Uterus (tissue), 4 donors: ENCODE data around the gene RBM38. TPM values are rescaled to one million over a fixed set of nuclear protein-coding genes. Genes with fewer than 3 reads are reported as not detected.

ENCODE experiments used
- DNase-seq, 2 donors: peaks; one replicate each; pipeline ENCODE4 v3.0.0-alpha.2; 2019 to 2020
- H3K27ac ChIP-seq, 2 donors: fragments of 200-600 bp; sonication (generic); 1 replicate in 1 of 2; 2 replicates in 1 of 2; pipeline ENCODE4 v1.5.1; 2016 to 2018
- H3K27me3 ChIP-seq, 2 donors: fragments of 200-600 bp; sonication (generic); one replicate each; pipeline ENCODE4 v1.5.1; 2018 to 2019; ENCODE audit warnings: control low read depth in 1 of 2
- H3K36me3 ChIP-seq, 2 donors: fragments of 200-600 bp; sonication (generic); one replicate each; pipeline ENCODE4 v1.5.1; 2019; ENCODE audit warnings: control low read depth in 1 of 2
- H3K4me1 ChIP-seq, 2 donors: fragments of 200-600 bp; sonication (generic); one replicate each; pipeline ENCODE4 v1.5.1; 2018 to 2019; ENCODE audit warnings: control low read depth in 1 of 2
- H3K4me3 ChIP-seq, 2 donors: fragments of 200-600 bp; sonication (generic); 1 replicate in 1 of 2; 2 replicates in 1 of 2; pipeline ENCODE4 v1.5.1; 2018 to 2019; ENCODE audit warnings: mild to moderate bottlenecking in 1 of 2
- H3K9me3 ChIP-seq, 2 donors: fragments of 200-600 bp; sonication (generic); one replicate each; pipeline ENCODE4 v1.5.1; 2019; ENCODE audit warnings: control low read depth in 1 of 2
- POLR2A ChIP-seq, 2 donors: fragments of 450-650 bp; IDR thresholded peaks; one replicate each; pipeline ENCODE4 v1.6.1; 2016; ENCODE audit warnings: antibody characterized with exemption in 2 of 2, mild to moderate bottlenecking in 1 of 2, moderate library complexity in 1 of 2
- intact Hi-C: fragments of 100-400 bp; cut with DNase I; formaldehyde crosslinking; loops from one replicate; pipeline ENCODE4 v1.15.1; 2023; ENCODE audit warnings: low total_unique reads
- total RNA-seq, 4 donors: library from RNA; depleted of rRNA in 3 of 4; stranded (reverse); fragments of >200 nt in 3 of 4; gene quantifications; one replicate each; pipeline versions ENCODE4 v1.1.0 to v1.2.4, GENCODE V29; 2014 to 2023
- TF ChIP-seq, protein P1 (sequence below), 4 experiments: fragments of 200-600 bp in 2 of 4; fragments of 450-650 bp in 2 of 4; sonication (generic) in 2 of 4; IDR thresholded peaks; one replicate each; pipeline ENCODE4 v1.5.1; 2016 to 2019; ENCODE audit warnings: antibody characterized with exemption in 4 of 4, mild to moderate bottlenecking in 2 of 4, moderate library complexity in 1 of 4
- donor health status: DM: yes; HTN: yes; CAD: no.

The RBM38 gene
- total RNA-seq, 4 donors from 2014 or later = 1.2 to 48.6 (median 8.8) TPM

DNA sequence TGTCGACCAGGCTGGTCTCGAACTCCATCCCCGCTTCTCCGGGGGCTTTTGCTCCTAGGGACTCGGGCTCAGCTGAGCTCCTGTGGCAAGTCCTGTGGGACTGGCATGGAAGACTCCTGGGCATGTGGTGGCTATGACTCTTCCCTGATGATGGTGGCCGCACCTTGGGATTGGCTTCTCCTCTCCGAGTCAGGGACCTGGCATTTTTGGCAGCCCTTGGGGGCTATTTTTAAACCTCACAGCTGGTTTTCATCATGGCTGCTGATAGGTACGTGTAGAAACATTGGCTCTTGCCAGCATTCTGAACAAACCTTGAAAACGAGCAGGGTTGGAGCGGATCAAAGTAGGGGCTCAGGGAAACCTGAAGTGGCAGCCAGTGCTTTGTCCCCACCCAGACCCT, 54.1 kb downstream of the RBM38 start:
- intact Hi-C loops = no loop called here
- Histone ChIP-seq H3K4me3 (no peak overlapping the region), H3K9me3 (no peaks in the 10 kb centered on the region), H3K27ac (peak overlapping the region; percentile 87 to 92), H3K36me3 (no peaks in the 10 kb centered on the region), H3K4me1 (peaks cover 4 to 14% of the 10 kb centered on the region in 2 donors), H3K27me3 (no peaks in the 10 kb centered on the region)
- TF ChIP-seq POLR2A (IDR thresholded peaks at IDR 0.05) = no peak
- TF ChIP-seq, protein P1, sequence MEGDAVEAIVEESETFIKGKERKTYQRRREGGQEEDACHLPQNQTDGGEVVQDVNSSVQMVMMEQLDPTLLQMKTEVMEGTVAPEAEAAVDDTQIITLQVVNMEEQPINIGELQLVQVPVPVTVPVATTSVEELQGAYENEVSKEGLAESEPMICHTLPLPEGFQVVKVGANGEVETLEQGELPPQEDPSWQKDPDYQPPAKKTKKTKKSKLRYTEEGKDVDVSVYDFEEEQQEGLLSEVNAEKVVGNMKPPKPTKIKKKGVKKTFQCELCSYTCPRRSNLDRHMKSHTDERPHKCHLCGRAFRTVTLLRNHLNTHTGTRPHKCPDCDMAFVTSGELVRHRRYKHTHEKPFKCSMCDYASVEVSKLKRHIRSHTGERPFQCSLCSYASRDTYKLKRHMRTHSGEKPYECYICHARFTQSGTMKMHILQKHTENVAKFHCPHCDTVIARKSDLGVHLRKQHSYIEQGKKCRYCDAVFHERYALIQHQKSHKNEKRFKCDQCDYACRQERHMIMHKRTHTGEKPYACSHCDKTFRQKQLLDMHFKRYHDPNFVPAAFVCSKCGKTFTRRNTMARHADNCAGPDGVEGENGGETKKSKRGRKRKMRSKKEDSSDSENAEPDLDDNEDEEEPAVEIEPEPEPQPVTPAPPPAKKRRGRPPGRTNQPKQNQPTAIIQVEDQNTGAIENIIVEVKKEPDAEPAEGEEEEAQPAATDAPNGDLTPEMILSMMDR (IDR thresholded peaks at IDR 0.05) = no peak
- DNase-seq = peak; percentile 84 to 93

DNA sequence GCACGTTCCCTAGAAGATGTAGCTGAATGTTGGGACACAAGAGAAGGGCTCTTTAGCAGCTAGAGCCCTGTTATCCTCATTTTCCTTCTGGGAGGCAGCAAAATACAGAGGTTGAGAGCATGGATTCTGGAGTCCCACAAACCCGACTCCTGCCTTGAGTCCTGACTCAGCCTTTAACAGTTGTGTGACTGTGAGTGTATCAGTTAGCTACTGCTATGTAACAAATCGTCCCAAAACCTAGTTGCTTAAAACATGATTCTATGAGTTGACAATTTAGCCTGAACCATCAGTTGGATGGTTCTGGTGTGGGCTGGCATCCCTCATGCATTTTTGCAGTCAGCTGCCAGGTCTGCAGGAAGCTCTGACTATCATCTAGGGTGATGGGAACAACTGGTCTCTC, 54.6 kb downstream of the RBM38 start:
- no peak for DNase-seq
- no peak for TF ChIP-seq POLR2A (IDR thresholded peaks at IDR 0.05)
- TF ChIP-seq, protein P1 (IDR thresholded peaks at IDR 0.05) = no peak
- peak overlapping the region; percentile 87 to 92 for H3K27ac ChIP-seq
- no peaks in the 10 kb centered on the region for H3K9me3 ChIP-seq
- no peaks in the 10 kb centered on the region for H3K27me3 ChIP-seq
- intact Hi-C loops = no loop called here
- peaks cover 0 to 10% of the 10 kb centered on the region in 2 donors for H3K4me1 ChIP-seq
- H3K4me3 ChIP-seq = no peak overlapping the region
- H3K36me3 ChIP-seq = no peaks in the 10 kb centered on the region

DNA sequence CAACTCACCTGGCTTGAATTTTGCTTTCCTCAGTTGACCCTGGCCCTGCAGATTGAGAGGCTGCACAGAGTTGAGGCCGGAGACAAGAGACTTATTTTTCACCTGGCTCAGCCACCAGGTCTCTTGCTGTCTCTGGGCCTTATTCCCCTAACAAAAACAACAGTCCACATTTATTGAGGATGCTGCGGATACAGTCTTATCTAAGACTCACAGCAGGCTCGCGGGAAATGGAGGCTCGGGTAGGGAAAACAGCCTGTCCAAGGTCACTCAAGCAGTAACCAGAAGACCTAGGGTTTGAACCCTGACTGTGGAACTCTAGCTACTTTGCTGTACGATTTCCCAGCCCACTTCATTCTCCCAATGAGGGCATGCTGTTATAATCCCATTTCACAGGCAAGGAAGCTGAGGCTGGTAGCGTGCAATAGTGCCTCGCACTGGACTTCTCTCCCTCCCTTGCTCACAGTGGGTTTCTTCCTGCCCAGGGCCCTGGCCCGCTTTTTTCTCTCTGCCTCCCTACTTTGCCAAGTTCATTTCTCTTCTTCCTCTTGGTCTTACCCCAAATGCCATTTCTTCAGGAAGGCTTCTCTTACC, 57.7 kb downstream of the RBM38 start:
- intact Hi-C loops = no loop called here
- no peak for DNase-seq
- Histone ChIP-seq H3K4me3 (no peak overlapping the region), H3K4me1 (no peaks in the 10 kb centered on the region), H3K27ac (no peak overlapping the region), H3K9me3 (no peaks in the 10 kb centered on the region), H3K36me3 (no peaks in the 10 kb centered on the region), H3K27me3 (no peaks in the 10 kb centered on the region)
- TF ChIP-seq, protein P1 (IDR thresholded peaks at IDR 0.05) = no peak
- TF ChIP-seq POLR2A (IDR thresholded peaks at IDR 0.05) = no peak

DNA sequence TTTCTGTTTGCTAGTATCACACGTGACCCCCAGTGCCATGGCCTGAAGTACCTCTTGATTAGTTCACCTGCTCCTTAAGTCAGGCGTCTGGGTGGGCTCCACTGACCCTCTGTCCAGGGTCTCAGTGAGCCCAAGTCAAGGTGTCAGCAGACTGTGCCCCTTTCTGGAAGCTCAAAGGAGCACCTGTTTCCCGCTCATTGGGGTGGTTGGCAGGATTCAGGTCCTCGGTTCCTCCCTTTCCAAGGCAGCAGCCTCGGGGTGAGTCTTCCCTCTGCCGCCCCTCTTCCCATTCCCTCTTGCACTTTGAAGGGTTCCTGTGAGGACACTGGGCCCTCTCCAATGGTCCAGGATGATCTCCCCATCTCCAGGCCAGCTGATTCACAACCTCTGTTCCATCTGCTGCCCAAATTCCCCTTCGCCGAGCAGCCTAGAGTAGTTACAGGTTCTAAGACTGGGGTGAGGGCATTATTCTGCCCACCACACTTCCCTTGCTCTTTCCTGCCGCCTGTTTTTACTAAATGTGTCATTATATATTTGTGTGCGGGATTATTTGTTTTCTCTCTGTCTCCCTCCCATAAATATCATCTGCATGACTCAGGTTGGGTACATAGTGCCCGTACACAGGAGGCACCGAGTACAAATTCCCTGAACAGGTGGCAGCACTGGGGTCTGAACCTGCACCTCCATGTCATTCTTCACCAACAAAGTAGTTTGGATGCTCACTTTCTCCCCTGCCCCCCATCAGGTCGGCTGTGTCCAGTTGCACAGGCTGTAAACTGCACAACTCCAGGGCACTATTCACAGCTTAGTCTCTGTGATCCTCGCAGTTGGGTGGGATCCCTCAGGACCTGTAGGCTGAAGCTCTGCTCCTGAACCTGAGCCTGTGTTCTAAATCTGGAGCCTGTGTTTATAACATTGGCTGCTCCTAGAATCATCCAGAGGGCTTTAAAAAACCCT, 58.5 kb downstream of the RBM38 start:
- no peaks in the 10 kb centered on the region for H3K36me3 ChIP-seq
- H3K9me3 ChIP-seq = no peaks in the 10 kb centered on the region
- no peaks in the 10 kb centered on the region for H3K27me3 ChIP-seq
- intact Hi-C loops = no loop called here
- TF ChIP-seq, protein P1 (IDR thresholded peaks at IDR 0.05) = no peak
- TF ChIP-seq POLR2A (IDR thresholded peaks at IDR 0.05) = no peak
- no peaks in the 10 kb centered on the region for H3K4me1 ChIP-seq
- H3K4me3 ChIP-seq = no peak overlapping the region
- H3K27ac ChIP-seq = no peak overlapping the region
- no peak for DNase-seq

DNA sequence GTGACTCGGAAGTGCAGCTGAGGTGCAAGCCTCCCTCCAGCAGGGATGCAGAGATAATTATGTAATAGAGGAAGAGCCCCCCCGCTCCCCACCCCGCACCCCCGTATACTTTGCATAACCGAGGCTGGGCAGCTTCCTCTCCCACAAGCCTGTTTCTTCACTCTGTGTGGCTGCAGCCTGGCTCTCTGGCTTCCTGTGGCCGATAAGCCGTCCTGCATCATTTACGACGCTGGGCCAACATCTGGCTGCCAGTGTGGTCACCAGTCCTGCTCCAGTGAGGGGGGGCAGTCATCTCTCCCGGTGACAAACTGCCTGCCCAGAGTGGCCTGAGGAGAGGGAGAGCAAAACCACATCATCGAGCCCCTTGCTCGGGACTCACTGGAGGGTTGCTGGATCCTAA, 59.2 kb downstream of the RBM38 start:
- Histone ChIP-seq H3K27me3 (no peaks in the 10 kb centered on the region), H3K4me3 (no peak overlapping the region), H3K27ac (no peak overlapping the region), H3K36me3 (no peaks in the 10 kb centered on the region), H3K4me1 (no peaks in the 10 kb centered on the region), H3K9me3 (no peaks in the 10 kb centered on the region)
- DNase-seq = peak in 1 of 2 donors; percentile 38
- TF ChIP-seq POLR2A (IDR thresholded peaks at IDR 0.05) = no peak
- TF ChIP-seq, protein P1 (IDR thresholded peaks at IDR 0.05) = no peak
- intact Hi-C loops = no loop called here
